Measurements from ENCODE around the gene MAST2. TPM values are rescaled to one million over a fixed set of nuclear protein-coding genes. Genes with fewer than 3 reads are reported as not detected.
"Not testable (repeated sequence)": the region's sequence is repeated elsewhere in the genome, so short reads cannot be mapped to it uniquely, and the experiment has no call there.

The MAST2 gene
- total and polyA plus RNA-seq, 2 donors, result 40.0 to 53.0 TPM

- WGBS, result 67% methylated on average over 2 of the region's 2 CpGs
Observed at GRCh38 chr1:45827256-45827655, 23.8 kb downstream of the MAST2 start.

GRCh38 chr1:45828841-45829240 is 25.4 kb downstream of the MAST2 start:
- Histone ChIP-seq H3K36me3 (ENCODE audit: insufficient read depth) (no peaks in the 10 kb centered on the region), H3K4me1 (ENCODE audit: insufficient read depth) (no peaks in the 10 kb centered on the region), H3K27ac (ENCODE audit: low read depth) (no peak overlapping the region), H3K4me3 (ENCODE audit: low read depth, low read length) (no peak overlapping the region)
- DNase-seq (ENCODE audit: extremely low spot score), result no peak
- 94% methylated on average over 1 of the region's 1 CpG for WGBS

More at GRCh38 chr1:45827256-45827655, 23.8 kb downstream of the MAST2 start:
- no peak for DNase-seq (ENCODE audit: extremely low spot score)
- Histone ChIP-seq H3K4me3 (ENCODE audit: low read depth, low read length) (no peak overlapping the region), H3K36me3 (ENCODE audit: insufficient read depth) (no peaks in the 10 kb centered on the region), H3K4me1 (ENCODE audit: insufficient read depth) (no peaks in the 10 kb centered on the region), H3K27ac (ENCODE audit: low read depth) (no peak overlapping the region)

GRCh38 chr1:45833361-45833760 is 29.9 kb downstream of the MAST2 start:
- no peaks in the 10 kb centered on the region for H3K4me1 ChIP-seq (ENCODE audit: insufficient read depth)
- H3K27ac ChIP-seq (ENCODE audit: low read depth), result no peak overlapping the region
- H3K4me3 ChIP-seq (ENCODE audit: low read depth, low read length), result no peak overlapping the region
- WGBS, result 88% methylated on average over 2 of the region's 2 CpGs
- H3K36me3 ChIP-seq (ENCODE audit: insufficient read depth), result no peaks in the 10 kb centered on the region
- no peak for DNase-seq (ENCODE audit: extremely low spot score)

- 99% methylated on average over 1 of the region's 1 CpG for WGBS
- no peaks in the 10 kb centered on the region for H3K36me3 ChIP-seq (ENCODE audit: insufficient read depth)
Observed at GRCh38 chr1:45834689-45835088, 31.3 kb downstream of the MAST2 start.

GRCh38 chr1:45836451-45836850 is 33.0 kb downstream of the MAST2 start:
- Histone ChIP-seq H3K4me3 (ENCODE audit: low read depth, low read length) (no peak overlapping the region), H3K4me1 (ENCODE audit: insufficient read depth) (no peaks in the 10 kb centered on the region), H3K36me3 (ENCODE audit: insufficient read depth) (no peaks in the 10 kb centered on the region), H3K27ac (ENCODE audit: low read depth) (no peak overlapping the region)
- no peak for DNase-seq (ENCODE audit: extremely low spot score)
- WGBS, result 87% methylated on average over 3 of the region's 3 CpGs

More at GRCh38 chr1:45834689-45835088, 31.3 kb downstream of the MAST2 start:
- no peaks in the 10 kb centered on the region for H3K4me1 ChIP-seq (ENCODE audit: insufficient read depth)
- H3K4me3 ChIP-seq (ENCODE audit: low read depth, low read length), result no peak overlapping the region
- DNase-seq (ENCODE audit: extremely low spot score), result no peak
- H3K27ac ChIP-seq (ENCODE audit: low read depth), result no peak overlapping the region

GRCh38 chr1:45836861-45837260 is 33.4 kb downstream of the MAST2 start:
- H3K4me3 ChIP-seq (ENCODE audit: low read depth, low read length); H3K27ac ChIP-seq (ENCODE audit: low read depth); H3K4me1 ChIP-seq (ENCODE audit: insufficient read depth); H3K36me3 ChIP-seq (ENCODE audit: insufficient read depth); DNase-seq (ENCODE audit: extremely low spot score): not testable (repeated sequence)
- WGBS, result 94% methylated on average over 7 of the region's 7 CpGs

GRCh38 chr1:45838322-45838721 is 34.9 kb downstream of the MAST2 start:
- not testable (repeated sequence) for H3K36me3 ChIP-seq (ENCODE audit: insufficient read depth); H3K4me3 ChIP-seq (ENCODE audit: low read depth, low read length); H3K27ac ChIP-seq (ENCODE audit: low read depth); H3K4me1 ChIP-seq (ENCODE audit: insufficient read depth); DNase-seq (ENCODE audit: extremely low spot score)
- 88% methylated on average over 4 of the region's 4 CpGs for WGBS

GRCh38 chr1:45840704-45841103 is 37.3 kb downstream of the MAST2 start:
- Histone ChIP-seq H3K27ac (ENCODE audit: low read depth) (no peak overlapping the region), H3K36me3 (ENCODE audit: insufficient read depth) (no peaks in the 10 kb centered on the region), H3K4me3 (ENCODE audit: low read depth, low read length) (no peak overlapping the region), H3K4me1 (ENCODE audit: insufficient read depth) (no peaks in the 10 kb centered on the region)
- 76% methylated on average over 1 of the region's 1 CpG for WGBS
- no peak for DNase-seq (ENCODE audit: extremely low spot score)

GRCh38 chr1:45842786-45843185 is 39.4 kb downstream of the MAST2 start:
- Histone ChIP-seq H3K27ac (ENCODE audit: low read depth) (no peak overlapping the region), H3K4me3 (ENCODE audit: low read depth, low read length) (no peak overlapping the region), H3K4me1 (ENCODE audit: insufficient read depth) (no peaks in the 10 kb centered on the region), H3K36me3 (ENCODE audit: insufficient read depth) (no peaks in the 10 kb centered on the region)
- WGBS, result 96% methylated on average over 1 of the region's 1 CpG
- no peak for DNase-seq (ENCODE audit: extremely low spot score)

GRCh38 chr1:45843474-45843905 is 40.1 kb downstream of the MAST2 start:
- H3K36me3 ChIP-seq (ENCODE audit: insufficient read depth), result no peaks in the 10 kb centered on the region
- H3K4me3 ChIP-seq (ENCODE audit: low read depth, low read length), result no peak overlapping the region
- no peak overlapping the region for H3K27ac ChIP-seq (ENCODE audit: low read depth)
- H3K4me1 ChIP-seq (ENCODE audit: insufficient read depth), result no peaks in the 10 kb centered on the region
- DNase-seq (ENCODE audit: extremely low spot score), result no peak

GRCh38 chr1:45844000-45844399 is 40.6 kb downstream of the MAST2 start:
- 77% methylated on average over 4 of the region's 4 CpGs for WGBS
- not testable (repeated sequence) for H3K36me3 ChIP-seq (ENCODE audit: insufficient read depth); DNase-seq (ENCODE audit: extremely low spot score); H3K27ac ChIP-seq (ENCODE audit: low read depth); H3K4me1 ChIP-seq (ENCODE audit: insufficient read depth); H3K4me3 ChIP-seq (ENCODE audit: low read depth, low read length)

- no peak overlapping the region for H3K27ac ChIP-seq (ENCODE audit: low read depth)
- H3K36me3 ChIP-seq (ENCODE audit: insufficient read depth), result no peaks in the 10 kb centered on the region
- WGBS, result 69% methylated on average over 3 of the region's 3 CpGs
- DNase-seq (ENCODE audit: extremely low spot score), result no peak
- H3K4me3 ChIP-seq (ENCODE audit: low read depth, low read length), result no peak overlapping the region
- H3K4me1 ChIP-seq (ENCODE audit: insufficient read depth), result no peaks in the 10 kb centered on the region
Observed at GRCh38 chr1:45846931-45847330, 43.5 kb downstream of the MAST2 start.

- Histone ChIP-seq H3K27ac (ENCODE audit: low read depth) (no peak overlapping the region), H3K36me3 (ENCODE audit: insufficient read depth) (no peaks in the 10 kb centered on the region), H3K4me3 (ENCODE audit: low read depth, low read length) (no peak overlapping the region), H3K4me1 (ENCODE audit: insufficient read depth) (no peaks in the 10 kb centered on the region)
- DNase-seq (ENCODE audit: extremely low spot score), result no peak
- 87% methylated on average over 2 of the region's 2 CpGs for WGBS
Observed at GRCh38 chr1:45848097-45848496, 44.7 kb downstream of the MAST2 start.

GRCh38 chr1:45848714-45849113 is 45.3 kb downstream of the MAST2 start:
- DNase-seq (ENCODE audit: extremely low spot score), result no peak
- WGBS, result 96% methylated on average over 2 of the region's 2 CpGs
- Histone ChIP-seq H3K4me3 (ENCODE audit: low read depth, low read length) (no peak overlapping the region), H3K36me3 (ENCODE audit: insufficient read depth) (no peaks in the 10 kb centered on the region), H3K27ac (ENCODE audit: low read depth) (no peak overlapping the region), H3K4me1 (ENCODE audit: insufficient read depth) (no peaks in the 10 kb centered on the region)

- Histone ChIP-seq H3K27ac (ENCODE audit: low read depth) (no peak overlapping the region), H3K36me3 (ENCODE audit: insufficient read depth) (no peaks in the 10 kb centered on the region), H3K4me3 (ENCODE audit: low read depth, low read length) (no peak overlapping the region), H3K4me1 (ENCODE audit: insufficient read depth) (no peaks in the 10 kb centered on the region)
- no peak for DNase-seq (ENCODE audit: extremely low spot score)
- WGBS, result 95% methylated on average over 2 of the region's 2 CpGs
Observed at GRCh38 chr1:45850017-45850416, 46.6 kb downstream of the MAST2 start.

Measured in urinary bladder (tissue), 4 donors.